C4-2B (cell line): ENCODE results near the gene SYNJ2.

Experiments used
- CTCF ChIP-seq: fragments of 450-650 bp; conservative IDR thresholded peaks from 2 replicates; pipeline ENCODE4 v1.5.1; 2017; ENCODE audit warnings: mild to moderate bottlenecking
- ZFX ChIP-seq: fragments of 450-650 bp; IDR thresholded peaks from 2 replicates; pipeline ENCODE4 v1.6.1; 2017

DNA sequence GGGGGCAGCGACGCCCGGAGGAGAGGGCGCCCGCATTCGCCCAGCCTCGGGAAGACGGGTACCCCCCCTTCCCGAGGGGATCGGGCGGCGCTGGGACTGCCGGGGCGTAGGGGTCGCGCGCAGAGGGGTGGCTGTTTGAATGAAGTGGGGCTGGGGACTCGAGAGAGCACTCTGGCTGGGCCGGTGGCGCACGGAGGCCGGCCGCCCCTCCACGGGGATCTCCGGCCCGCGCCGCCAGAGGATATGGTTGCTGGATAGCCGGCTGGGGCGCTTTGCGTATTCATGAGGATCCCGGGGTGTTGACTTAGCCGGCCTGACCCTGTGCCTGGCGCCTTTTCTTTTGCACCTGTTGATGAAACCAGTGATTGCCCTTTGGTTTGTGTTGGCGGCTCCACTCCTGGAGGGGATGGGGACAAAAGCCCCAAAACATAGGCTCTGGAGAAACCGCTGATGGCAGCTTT lies 469 bp downstream of the SYNJ2 start:
- TF ChIP-seq CTCF, result no peak
- TF ChIP-seq ZFX, result no peak
